Measurements from ENCODE around the gene APBB1.

- no peak for TF ChIP-seq CTCF (IDR thresholded peaks at IDR 0.05)
- TF ChIP-seq POLR2A (IDR thresholded peaks at IDR 0.05): no peak
Measured at GRCh38 chr11:6403539-6403938, 15.4 kb downstream of the APBB1 start.
